H1 (cell line): ENCODE results near the gene NFAT5.

Source experiments
- CBX5 ChIP-seq: fragments of 300-800, 300-1000 bp; sonication (generic); IDR thresholded peaks from 2 replicates; pipeline ENCODE4 v1.7.1; 2016; ENCODE audit warnings: antibody characterized with exemption, low read length, low read depth
- CEBPB ChIP-seq: IDR thresholded peaks from 2 replicates; pipeline ENCODE4 v1.6.1; 2012; ENCODE audit warnings: low read depth, low read length
- EZH2 ChIP-seq: fragments of 200-600 bp; sonication (generic); IDR thresholded peaks from 2 replicates; pipeline ENCODE4 v1.7.1; 2012; ENCODE audit warnings: low read depth, mild to moderate bottlenecking, moderate library complexity, low read length, inconsistent platforms; ENCODE audit not compliant: severe bottlenecking
- JUND ChIP-seq: IDR thresholded peaks from 2 replicates; pipeline ENCODE4 v1.6.1; 2011; ENCODE audit warnings: mild to moderate bottlenecking, improper control_type of control experiment, low read length
- NANOG ChIP-seq: IDR thresholded peaks from 2 replicates; pipeline ENCODE4 v1.6.1; 2011; ENCODE audit warnings: low read length, low read depth, mild to moderate bottlenecking, inconsistent platforms; ENCODE audit not compliant: insufficient read depth, poor library complexity, severe bottlenecking
- POLR2A ChIP-seq, 2 experiments: IDR thresholded peaks; 1 replicate in 1 of 2; 2 replicates in 1 of 2; pipeline ENCODE4 v1.6.1; 2011; ENCODE audit warnings: low read depth in 2 of 2, low read length in 2 of 2, mild to moderate bottlenecking in 2 of 2; ENCODE audit errors: control extremely low read depth in 1 of 2
- POLR2AphosphoS5 ChIP-seq: IDR thresholded peaks from 2 replicates; pipeline ENCODE4 v1.6.1; 2011; ENCODE audit warnings: low read depth, low read length
- RAD21 ChIP-seq, 2 experiments: IDR thresholded peaks in 1 of 2; conservative IDR thresholded peaks in 1 of 2; 2 replicates each; pipeline ENCODE4 v1.6.1; 2011; ENCODE audit warnings: low read depth in 2 of 2, low read length in 2 of 2, improper control_type of control experiment in 1 of 2, inconsistent platforms in 1 of 2, mild to moderate bottlenecking in 1 of 2, moderate library complexity in 1 of 2
- RFX5 ChIP-seq: IDR thresholded peaks from 2 replicates; pipeline ENCODE4 v1.6.1; 2011; ENCODE audit warnings: low read depth, low read length, improper control_type of control experiment, borderline replicate concordance
- SIX5 ChIP-seq: IDR thresholded peaks from 2 replicates; pipeline ENCODE4 v1.6.1; 2011; ENCODE audit warnings: mild to moderate bottlenecking, low read depth, low read length
- SP2 ChIP-seq: IDR thresholded peaks from 2 replicates; pipeline ENCODE4 v1.6.1; 2012; ENCODE audit warnings: mild to moderate bottlenecking, low read length, inconsistent platforms
- SUZ12 ChIP-seq: fragments of 200-600 bp; sonication (generic); IDR thresholded peaks from 2 replicates; pipeline ENCODE4 v1.6.1; 2012; ENCODE audit warnings: mild to moderate bottlenecking, inconsistent platforms, low read length, moderate library complexity, mixed read lengths
- TF ChIP-seq, protein P1 (sequence below), 3 experiments: IDR thresholded peaks; 1 replicate in 2 of 3; 2 replicates in 1 of 3; pipeline versions ENCODE4 v1.5.1 to v1.6.1; 2011; ENCODE audit warnings: low read length in 3 of 3, mild to moderate bottlenecking in 3 of 3, inconsistent platforms in 2 of 3, low read depth in 1 of 3, moderate library complexity in 1 of 3; ENCODE audit not compliant: insufficient read depth in 1 of 3; ENCODE audit errors: control extremely low read depth in 1 of 3

DNA sequence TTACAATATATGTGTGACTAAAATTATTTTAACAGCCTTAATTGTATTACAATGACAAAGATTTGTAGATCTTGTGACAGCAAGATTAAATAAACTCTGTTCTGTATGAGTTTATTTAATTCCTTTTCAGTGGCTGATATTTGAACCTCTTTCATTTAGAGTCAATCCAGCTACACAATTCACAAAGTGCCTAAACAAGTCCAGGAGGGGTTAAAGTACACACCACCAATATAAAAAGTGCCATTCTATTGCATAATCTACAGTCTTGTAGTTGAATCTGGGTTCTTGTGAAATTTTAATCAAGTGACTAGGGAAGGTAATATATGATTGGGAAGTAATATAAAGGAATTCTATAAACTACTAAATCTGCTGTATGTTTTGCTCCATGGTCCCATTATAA, 3.9 kb upstream of the NFAT5 start:
- no peak for TF ChIP-seq RFX5
- TF ChIP-seq, protein P1, sequence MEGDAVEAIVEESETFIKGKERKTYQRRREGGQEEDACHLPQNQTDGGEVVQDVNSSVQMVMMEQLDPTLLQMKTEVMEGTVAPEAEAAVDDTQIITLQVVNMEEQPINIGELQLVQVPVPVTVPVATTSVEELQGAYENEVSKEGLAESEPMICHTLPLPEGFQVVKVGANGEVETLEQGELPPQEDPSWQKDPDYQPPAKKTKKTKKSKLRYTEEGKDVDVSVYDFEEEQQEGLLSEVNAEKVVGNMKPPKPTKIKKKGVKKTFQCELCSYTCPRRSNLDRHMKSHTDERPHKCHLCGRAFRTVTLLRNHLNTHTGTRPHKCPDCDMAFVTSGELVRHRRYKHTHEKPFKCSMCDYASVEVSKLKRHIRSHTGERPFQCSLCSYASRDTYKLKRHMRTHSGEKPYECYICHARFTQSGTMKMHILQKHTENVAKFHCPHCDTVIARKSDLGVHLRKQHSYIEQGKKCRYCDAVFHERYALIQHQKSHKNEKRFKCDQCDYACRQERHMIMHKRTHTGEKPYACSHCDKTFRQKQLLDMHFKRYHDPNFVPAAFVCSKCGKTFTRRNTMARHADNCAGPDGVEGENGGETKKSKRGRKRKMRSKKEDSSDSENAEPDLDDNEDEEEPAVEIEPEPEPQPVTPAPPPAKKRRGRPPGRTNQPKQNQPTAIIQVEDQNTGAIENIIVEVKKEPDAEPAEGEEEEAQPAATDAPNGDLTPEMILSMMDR (IDR thresholded peaks at IDR 0.05; ENCODE audit: control extremely low read depth in 1 of 3, insufficient read depth in 1 of 3, low read depth in 1 of 3, low read length in 3 of 3) = no peak
- no peak for TF ChIP-seq SP2
- TF ChIP-seq SIX5 = no peak
- TF ChIP-seq EZH2 = no peak
- no peak for TF ChIP-seq SUZ12
- TF ChIP-seq POLR2A (IDR thresholded peaks at IDR 0.05; ENCODE audit: control extremely low read depth in 1 of 2, low read depth in 2 of 2, low read length in 2 of 2) = no peak
- no peak for TF ChIP-seq RAD21 (IDR thresholded peaks at IDR 0.05 in 1 of 2, conservative IDR thresholded peaks at IDR 0.05 in 1 of 2; ENCODE audit: low read depth in 2 of 2, low read length in 2 of 2)
- no peak for TF ChIP-seq POLR2AphosphoS5
- no peak for TF ChIP-seq JUND
- no peak for TF ChIP-seq CEBPB
- TF ChIP-seq CBX5 = no peak
- no peak for TF ChIP-seq NANOG
